Brain microvascular endothelial cell (primary cell): ENCODE results near the gene LAMA3.

Experiments used
- DNase-seq: peaks from one replicate; pipeline ENCODE4 v3.0.0-alpha.2; 2020
- H3K27ac ChIP-seq: fragments of 250-450 bp; sonication (Bioruptor Pico); 2 replicates; pipeline ENCODE4 v1.5.1; 2020; ENCODE audit warnings: mild to moderate bottlenecking, moderate library complexity
- H3K27me3 ChIP-seq: fragments of 250-450 bp; sonication (Bioruptor Pico); replicated peaks from 2 replicates; pipeline ENCODE4 v1.5.1; 2020; ENCODE audit warnings: mild to moderate bottlenecking
- H3K36me3 ChIP-seq: fragments of 250-450 bp; sonication (Bioruptor Pico); replicated peaks from 2 replicates; pipeline ENCODE4 v1.5.1; 2020; ENCODE audit warnings: mild to moderate bottlenecking
- H3K4me3 ChIP-seq: 2 replicates; pipeline ENCODE4 v1.5.1; 2011; ENCODE audit warnings: low read depth, mild to moderate bottlenecking, control low read depth, low read length, moderate library complexity
- in situ Hi-C: cut with HindIII; loops from 2 replicates; pipeline ENCODE4 v1.10.0; 2017; ENCODE audit warnings: low sequenced_read_pairs, low pct_ligation_motif_present
- TF ChIP-seq, protein P1 (sequence below): IDR thresholded peaks from 2 replicates; pipeline ENCODE4 v1.5.1; 2011; ENCODE audit warnings: low read depth, mild to moderate bottlenecking, moderate library complexity, low read length, control low read depth, inconsistent platforms; ENCODE audit errors: missing control alignments

The LAMA3 gene

DNA sequence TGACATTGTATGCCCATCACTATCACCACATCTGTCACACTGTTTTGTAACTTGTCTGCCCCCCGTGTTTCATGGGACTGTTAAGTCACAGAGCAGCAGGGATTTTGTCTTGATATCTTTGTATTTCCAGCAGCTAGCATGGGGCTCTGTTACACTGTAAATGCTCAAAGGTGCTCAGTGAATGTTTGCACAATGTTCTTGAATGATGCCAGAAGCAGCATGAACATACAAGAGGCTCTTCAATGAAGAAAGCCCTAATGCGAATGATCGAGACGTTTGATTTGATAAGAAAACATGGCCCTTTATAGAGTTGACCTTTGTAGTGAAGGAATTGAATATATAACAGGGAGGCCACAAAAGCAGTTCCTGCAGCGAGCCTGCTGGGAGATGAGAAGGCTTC, 204.4 kb downstream of the LAMA3 start:
- H3K4me3 ChIP-seq = no peak overlapping the region
- no peak overlapping the region for H3K27ac ChIP-seq
- TF ChIP-seq, protein P1, sequence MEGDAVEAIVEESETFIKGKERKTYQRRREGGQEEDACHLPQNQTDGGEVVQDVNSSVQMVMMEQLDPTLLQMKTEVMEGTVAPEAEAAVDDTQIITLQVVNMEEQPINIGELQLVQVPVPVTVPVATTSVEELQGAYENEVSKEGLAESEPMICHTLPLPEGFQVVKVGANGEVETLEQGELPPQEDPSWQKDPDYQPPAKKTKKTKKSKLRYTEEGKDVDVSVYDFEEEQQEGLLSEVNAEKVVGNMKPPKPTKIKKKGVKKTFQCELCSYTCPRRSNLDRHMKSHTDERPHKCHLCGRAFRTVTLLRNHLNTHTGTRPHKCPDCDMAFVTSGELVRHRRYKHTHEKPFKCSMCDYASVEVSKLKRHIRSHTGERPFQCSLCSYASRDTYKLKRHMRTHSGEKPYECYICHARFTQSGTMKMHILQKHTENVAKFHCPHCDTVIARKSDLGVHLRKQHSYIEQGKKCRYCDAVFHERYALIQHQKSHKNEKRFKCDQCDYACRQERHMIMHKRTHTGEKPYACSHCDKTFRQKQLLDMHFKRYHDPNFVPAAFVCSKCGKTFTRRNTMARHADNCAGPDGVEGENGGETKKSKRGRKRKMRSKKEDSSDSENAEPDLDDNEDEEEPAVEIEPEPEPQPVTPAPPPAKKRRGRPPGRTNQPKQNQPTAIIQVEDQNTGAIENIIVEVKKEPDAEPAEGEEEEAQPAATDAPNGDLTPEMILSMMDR = no peak
- in situ Hi-C loops = no loop called here
- H3K27me3 ChIP-seq = no peaks in the 10 kb centered on the region
- no peaks in the 10 kb centered on the region for H3K36me3 ChIP-seq
- DNase-seq = no peak

DNA sequence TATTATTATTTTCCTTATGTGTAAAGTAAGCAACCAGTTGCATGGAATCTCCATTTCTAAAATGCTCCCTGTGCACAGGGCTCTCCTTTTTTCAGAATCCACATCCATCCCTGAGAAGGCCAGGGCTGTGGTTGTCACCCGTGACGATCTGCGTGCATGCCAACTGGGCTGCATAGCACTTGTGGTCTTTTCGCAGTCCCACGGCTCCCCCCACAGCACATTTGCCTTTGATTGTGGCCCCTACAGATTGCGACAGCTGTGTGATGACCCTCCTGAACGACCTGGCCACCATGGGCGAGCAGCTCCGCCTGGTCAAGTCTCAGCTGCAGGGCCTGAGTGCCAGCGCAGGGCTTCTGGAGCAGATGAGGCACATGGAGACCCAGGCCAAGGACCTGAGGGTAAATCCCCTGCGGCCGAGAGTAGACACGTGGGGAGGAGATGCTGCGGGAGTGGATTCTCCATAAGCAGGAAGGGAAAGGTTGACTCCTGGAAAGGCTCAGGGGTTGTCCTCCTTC, 205.5 kb downstream of the LAMA3 start:
- in situ Hi-C loops = no loop called here
- H3K4me3 ChIP-seq = no peak overlapping the region
- no peak overlapping the region for H3K27ac ChIP-seq
- TF ChIP-seq, protein P1 = no peak
- H3K36me3 ChIP-seq = no peaks in the 10 kb centered on the region
- no peaks in the 10 kb centered on the region for H3K27me3 ChIP-seq
- DNase-seq = no peak

DNA sequence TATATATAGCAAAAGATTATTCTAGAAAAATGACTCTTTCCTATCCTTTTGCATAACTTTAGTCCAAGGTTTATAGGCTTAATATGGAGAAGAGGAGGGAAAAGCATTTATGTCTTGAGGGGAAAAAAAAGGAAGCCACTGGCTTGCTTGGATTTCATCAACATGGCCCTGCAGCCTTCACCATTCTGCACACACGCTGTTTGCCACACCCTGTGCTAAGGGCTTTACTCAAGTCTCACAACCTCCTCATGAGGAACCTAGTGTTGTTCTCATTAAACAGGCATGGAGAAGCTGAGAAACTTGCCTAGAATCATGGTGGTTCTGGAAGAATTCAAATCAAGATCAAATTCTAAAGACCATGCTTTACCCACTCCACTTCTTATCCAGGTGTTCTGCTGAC, 208.0 kb downstream of the LAMA3 start:
- no peaks in the 10 kb centered on the region for H3K36me3 ChIP-seq
- DNase-seq = no peak
- H3K27ac ChIP-seq = no peak overlapping the region
- in situ Hi-C loops = no loop called here
- no peak overlapping the region for H3K4me3 ChIP-seq
- TF ChIP-seq, protein P1 = no peak
- no peaks in the 10 kb centered on the region for H3K27me3 ChIP-seq

DNA sequence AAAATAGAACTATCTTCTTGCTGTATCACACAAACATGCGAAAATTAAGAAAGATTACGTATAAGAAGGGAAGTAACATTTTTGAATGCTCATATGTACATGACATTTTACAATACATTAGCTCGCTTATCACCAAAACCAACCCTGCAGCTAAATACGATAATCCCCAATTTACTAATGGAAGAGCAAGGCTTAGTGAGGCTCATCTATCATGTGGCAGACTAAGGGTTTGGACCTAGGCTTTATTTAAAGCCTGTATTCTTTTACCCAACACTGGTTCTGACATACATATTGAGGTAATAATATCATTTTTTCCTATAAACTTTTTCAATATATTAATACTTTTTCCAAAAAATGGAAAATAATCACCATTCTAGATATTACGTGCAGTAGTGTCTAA, 208.5 kb downstream of the LAMA3 start:
- in situ Hi-C loops = no loop called here

DNA sequence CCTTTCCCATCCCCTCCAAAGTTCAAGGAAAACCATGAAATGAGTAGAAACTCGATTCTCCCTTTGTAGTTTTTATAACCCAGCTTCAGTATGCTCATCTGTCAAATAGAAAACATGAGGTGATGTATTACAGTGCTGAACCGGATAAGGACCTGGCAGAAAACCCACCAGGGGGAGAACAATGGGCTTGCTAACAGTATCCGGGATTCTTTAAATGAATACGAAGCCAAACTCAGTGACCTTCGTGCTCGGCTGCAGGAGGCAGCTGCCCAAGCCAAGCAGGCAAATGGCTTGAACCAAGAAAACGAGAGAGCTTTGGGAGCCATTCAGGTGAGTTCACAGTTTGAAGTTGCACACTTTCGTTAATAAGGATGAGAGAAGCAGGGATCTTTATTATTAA, 211.7 kb downstream of the LAMA3 start:
- no peak overlapping the region for H3K4me3 ChIP-seq
- no peak for DNase-seq
- TF ChIP-seq, protein P1 = no peak
- no peak overlapping the region for H3K27ac ChIP-seq
- in situ Hi-C loops = no loop called here
- no peaks in the 10 kb centered on the region for H3K36me3 ChIP-seq
- H3K27me3 ChIP-seq = no peaks in the 10 kb centered on the region

More for the DNA sequence above, 208.5 kb downstream of the LAMA3 start:
- no peak overlapping the region for H3K27ac ChIP-seq
- no peaks in the 10 kb centered on the region for H3K36me3 ChIP-seq
- no peak overlapping the region for H3K4me3 ChIP-seq
- TF ChIP-seq, protein P1 = no peak
- DNase-seq = no peak
- H3K27me3 ChIP-seq = no peaks in the 10 kb centered on the region

DNA sequence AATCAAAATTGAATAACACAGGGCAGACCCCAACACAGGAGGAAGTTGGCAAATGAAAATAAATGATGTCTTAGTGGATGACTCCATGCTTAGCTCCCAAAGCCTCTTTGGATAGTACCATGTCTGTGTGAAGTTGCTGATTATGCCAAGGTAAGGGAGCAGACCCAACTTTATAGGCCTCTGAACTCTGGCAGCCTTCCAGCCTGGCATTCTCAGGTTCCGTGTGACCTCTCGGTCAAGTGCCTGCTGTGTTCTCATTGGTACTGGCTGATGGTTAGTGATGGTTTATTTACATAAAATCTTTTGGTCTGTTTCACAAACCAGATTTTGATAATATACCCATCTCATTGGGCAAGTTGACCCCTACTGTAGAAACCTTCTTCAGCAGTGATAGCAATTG, 213.1 kb downstream of the LAMA3 start:
- TF ChIP-seq, protein P1 = no peak
- in situ Hi-C loops = no loop called here
- Histone ChIP-seq H3K36me3 (no peaks in the 10 kb centered on the region), H3K27ac (no peak overlapping the region), H3K27me3 (no peaks in the 10 kb centered on the region), H3K4me3 (no peak overlapping the region)
- no peak for DNase-seq
